ENCODE data around the gene SAMD7. TPM values are rescaled to one million over a fixed set of nuclear protein-coding genes. Genes with fewer than 3 reads are reported as not detected.

Gene SAMD7
- total RNA-seq, 1 experiment from 2014 or later: not detected

DNA sequence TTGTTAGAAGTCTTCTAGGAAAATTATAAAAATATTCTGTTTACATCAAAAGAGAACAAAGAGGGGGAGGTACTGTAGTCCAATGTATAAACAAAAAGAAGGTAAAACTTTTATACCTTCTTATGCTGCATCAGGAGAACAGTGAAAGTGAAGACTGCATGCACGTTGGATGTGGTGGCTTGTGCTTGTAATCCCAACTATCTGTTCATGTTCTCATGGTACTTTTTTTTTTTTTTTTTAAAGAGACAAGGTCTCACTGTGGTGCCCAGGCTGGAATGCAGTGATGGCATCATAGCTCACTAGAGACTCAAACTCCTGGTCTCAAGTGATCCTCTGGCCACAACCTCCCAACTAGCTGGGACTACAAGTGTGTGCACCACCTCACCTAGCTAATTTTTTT lies 59.5 kb downstream of the SAMD7 start:
- TF ChIP-seq SIN3A (IDR thresholded peaks at IDR 0.05; ENCODE audit: borderline replicate concordance, insufficient read depth, low read depth, low read length): no peak
- no peak for TF ChIP-seq POLR2AphosphoS5 (IDR thresholded peaks at IDR 0.05; ENCODE audit: low read depth, low read length)
- TF ChIP-seq, protein P1, sequence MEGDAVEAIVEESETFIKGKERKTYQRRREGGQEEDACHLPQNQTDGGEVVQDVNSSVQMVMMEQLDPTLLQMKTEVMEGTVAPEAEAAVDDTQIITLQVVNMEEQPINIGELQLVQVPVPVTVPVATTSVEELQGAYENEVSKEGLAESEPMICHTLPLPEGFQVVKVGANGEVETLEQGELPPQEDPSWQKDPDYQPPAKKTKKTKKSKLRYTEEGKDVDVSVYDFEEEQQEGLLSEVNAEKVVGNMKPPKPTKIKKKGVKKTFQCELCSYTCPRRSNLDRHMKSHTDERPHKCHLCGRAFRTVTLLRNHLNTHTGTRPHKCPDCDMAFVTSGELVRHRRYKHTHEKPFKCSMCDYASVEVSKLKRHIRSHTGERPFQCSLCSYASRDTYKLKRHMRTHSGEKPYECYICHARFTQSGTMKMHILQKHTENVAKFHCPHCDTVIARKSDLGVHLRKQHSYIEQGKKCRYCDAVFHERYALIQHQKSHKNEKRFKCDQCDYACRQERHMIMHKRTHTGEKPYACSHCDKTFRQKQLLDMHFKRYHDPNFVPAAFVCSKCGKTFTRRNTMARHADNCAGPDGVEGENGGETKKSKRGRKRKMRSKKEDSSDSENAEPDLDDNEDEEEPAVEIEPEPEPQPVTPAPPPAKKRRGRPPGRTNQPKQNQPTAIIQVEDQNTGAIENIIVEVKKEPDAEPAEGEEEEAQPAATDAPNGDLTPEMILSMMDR (IDR thresholded peaks at IDR 0.05): no peak
- TF ChIP-seq TCF7L2 (IDR thresholded peaks at IDR 0.05; ENCODE audit: low read depth, low read length): no peak
- TF ChIP-seq REST (IDR thresholded peaks at IDR 0.05; ENCODE audit: insufficient read depth in 1 of 2, low read depth in 2 of 2, low read length in 1 of 2): no peak
- no peaks in the 10 kb centered on the region for H3K27me3 ChIP-seq (ENCODE audit: control insufficient read depth, insufficient read depth, low read length)
- DNase-seq (ENCODE audit: low read depth, low spot score) (no peak), ATAC-seq (no peak)
- intact Hi-C loops (cut with micrococcal nuclease; ENCODE audit: unreplicated experiment) (no loop called here), in situ Hi-C loops (cut with HindIII; ENCODE audit: low pct_unique_long_range_greater_than_20kb, low sequenced_read_pairs) (no loop called here)
- POLR2A ChIA-PET: no interaction called here
- H3K36me3 ChIP-seq (ENCODE audit: control insufficient read depth, insufficient read depth, low read length): peaks cover 8% of the 10 kb centered on the region
- no peak overlapping the region for H3K27ac ChIP-seq (ENCODE audit: low read length)
- H3K4me1 ChIP-seq (ENCODE audit: control insufficient read depth, insufficient read depth, low read length): peaks cover 10% of the 10 kb centered on the region; the same call in 1 of the 2 replicates
- H3K9me3 ChIP-seq (ENCODE audit: control insufficient read depth, insufficient read depth, low read depth, low read length): no peaks in the 10 kb centered on the region
- no peak overlapping the region for H3K4me3 ChIP-seq (ENCODE audit: low read depth in 2 of 2, low read length in 2 of 2)
- CTCF ChIA-PET: no interaction called here
- BruUV-seq (replicated peaks): no TSS peak

GRCh38 chr3:169971522-169971921 lies 60.1 kb downstream of the SAMD7 start:
- H3K27ac ChIP-seq (ENCODE audit: low read length): no peak overlapping the region
- H3K9me3 ChIP-seq (ENCODE audit: control insufficient read depth, insufficient read depth, low read depth, low read length): no peaks in the 10 kb centered on the region
- TF ChIP-seq, protein P1 (IDR thresholded peaks at IDR 0.05): no peak
- TF ChIP-seq POLR2AphosphoS5 (IDR thresholded peaks at IDR 0.05; ENCODE audit: low read depth, low read length) (no peak), REST (IDR thresholded peaks at IDR 0.05; ENCODE audit: insufficient read depth in 1 of 2, low read depth in 2 of 2, low read length in 1 of 2) (no peak), TCF7L2 (IDR thresholded peaks at IDR 0.05; ENCODE audit: low read depth, low read length) (no peak), SIN3A (IDR thresholded peaks at IDR 0.05; ENCODE audit: borderline replicate concordance, insufficient read depth, low read depth, low read length) (no peak)
- ChIA-PET CTCF (no interaction called here), POLR2A (no interaction called here)
- ATAC-seq (no peak), DNase-seq (ENCODE audit: low read depth, low spot score) (no peak)
- no TSS peak for BruUV-seq (replicated peaks)
- intact Hi-C loops (cut with micrococcal nuclease; ENCODE audit: unreplicated experiment) (no loop called here), in situ Hi-C loops (cut with HindIII; ENCODE audit: low pct_unique_long_range_greater_than_20kb, low sequenced_read_pairs) (no loop called here)
- H3K4me1 ChIP-seq (ENCODE audit: control insufficient read depth, insufficient read depth, low read length): peaks cover 10% of the 10 kb centered on the region; the same call in 1 of the 2 replicates
- H3K4me3 ChIP-seq (ENCODE audit: low read depth in 2 of 2, low read length in 2 of 2): no peak overlapping the region
- H3K27me3 ChIP-seq (ENCODE audit: control insufficient read depth, insufficient read depth, low read length): no peaks in the 10 kb centered on the region
- H3K36me3 ChIP-seq (ENCODE audit: control insufficient read depth, insufficient read depth, low read length): peaks cover 12% of the 10 kb centered on the region
